ENCODE data around the gene CYP2R1. TPM values are rescaled to one million over a fixed set of nuclear protein-coding genes. Genes with fewer than 3 reads are reported as not detected.

CYP2R1 gene
- total and polyA plus RNA-seq, 10 of the 15 experiments (the other 5 are each of a cell fraction or from before 2014, with no cell fraction given) = 0.52 to 10.3 (median 6.3) TPM

DNA sequence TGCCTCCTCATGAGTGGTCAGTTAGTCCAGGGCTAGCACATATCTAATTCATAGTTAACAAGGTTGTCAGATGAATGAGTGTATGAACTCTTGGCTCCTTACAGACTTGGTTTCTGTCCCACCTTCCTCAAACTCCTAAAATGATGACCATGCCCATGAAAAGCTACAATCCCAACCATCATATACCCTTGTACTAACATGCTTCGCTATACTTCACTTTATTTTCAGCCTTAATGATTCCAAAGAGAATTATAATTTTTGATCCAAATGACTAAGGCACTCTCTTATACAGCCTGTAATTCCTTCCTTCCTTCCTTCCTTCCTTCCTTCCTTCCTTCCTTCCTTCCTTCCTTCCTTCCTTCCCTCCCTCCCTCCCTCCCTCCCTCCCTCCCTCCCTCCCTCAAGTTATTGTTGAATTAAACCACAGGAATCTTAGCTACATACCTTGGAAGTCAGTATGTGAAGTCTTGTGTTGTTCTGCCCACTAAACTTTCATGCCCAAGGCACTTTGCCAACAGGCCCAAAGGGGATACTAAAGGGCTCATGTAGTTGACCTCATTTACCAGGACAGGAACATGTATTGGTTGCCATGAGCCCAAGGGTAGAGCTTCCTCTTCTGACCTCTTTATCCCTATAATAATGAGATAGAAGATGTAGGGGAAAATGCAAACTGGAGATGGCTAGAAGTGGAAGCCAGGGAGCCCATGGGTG lies 42.8 kb upstream of the CYP2R1 start:
- ChIA-PET RAD21 (ENCODE audit: unreplicated experiment) (no interaction called here), SMC1A (ENCODE audit: uncharacterized antibody, unreplicated experiment) (no interaction called here), POLR2A (no interaction called here), CTCF (interaction anchor here (1.0 kb wide), 1 partner anchor 27 kb away, joined by 3 read pairs; no protein-coding TSS in a partner anchor)
- H3K27ac ChIP-seq (ENCODE audit: control insufficient read depth, insufficient read depth) = no peak overlapping the region
- no peak overlapping the region for H2AFZ ChIP-seq (ENCODE audit: control insufficient read depth, low read depth, low read length)
- H3K4me1 ChIP-seq (ENCODE audit: control insufficient read depth, insufficient read depth, low read length) = no peaks in the 10 kb centered on the region
- ATAC-seq = no peak
- in situ Hi-C loops (cut with MboI) (no loop called here), intact Hi-C loops (cut with micrococcal nuclease; ENCODE audit: unreplicated experiment) (no loop called here)
- FAIRE-seq = no peak
- 47% methylated on average over 1 of the region's 1 CpG for WGBS (ENCODE audit: insufficient coverage, insufficient replicate concordance, low lambda C conversion rate, missing lambda C conversion rate)
- no peak overlapping the region for H3K4me3 ChIP-seq
- H4K20me1 ChIP-seq (ENCODE audit: control insufficient read depth, insufficient read depth) = no peaks in the 10 kb centered on the region
- TF ChIP-seq, protein P1, sequence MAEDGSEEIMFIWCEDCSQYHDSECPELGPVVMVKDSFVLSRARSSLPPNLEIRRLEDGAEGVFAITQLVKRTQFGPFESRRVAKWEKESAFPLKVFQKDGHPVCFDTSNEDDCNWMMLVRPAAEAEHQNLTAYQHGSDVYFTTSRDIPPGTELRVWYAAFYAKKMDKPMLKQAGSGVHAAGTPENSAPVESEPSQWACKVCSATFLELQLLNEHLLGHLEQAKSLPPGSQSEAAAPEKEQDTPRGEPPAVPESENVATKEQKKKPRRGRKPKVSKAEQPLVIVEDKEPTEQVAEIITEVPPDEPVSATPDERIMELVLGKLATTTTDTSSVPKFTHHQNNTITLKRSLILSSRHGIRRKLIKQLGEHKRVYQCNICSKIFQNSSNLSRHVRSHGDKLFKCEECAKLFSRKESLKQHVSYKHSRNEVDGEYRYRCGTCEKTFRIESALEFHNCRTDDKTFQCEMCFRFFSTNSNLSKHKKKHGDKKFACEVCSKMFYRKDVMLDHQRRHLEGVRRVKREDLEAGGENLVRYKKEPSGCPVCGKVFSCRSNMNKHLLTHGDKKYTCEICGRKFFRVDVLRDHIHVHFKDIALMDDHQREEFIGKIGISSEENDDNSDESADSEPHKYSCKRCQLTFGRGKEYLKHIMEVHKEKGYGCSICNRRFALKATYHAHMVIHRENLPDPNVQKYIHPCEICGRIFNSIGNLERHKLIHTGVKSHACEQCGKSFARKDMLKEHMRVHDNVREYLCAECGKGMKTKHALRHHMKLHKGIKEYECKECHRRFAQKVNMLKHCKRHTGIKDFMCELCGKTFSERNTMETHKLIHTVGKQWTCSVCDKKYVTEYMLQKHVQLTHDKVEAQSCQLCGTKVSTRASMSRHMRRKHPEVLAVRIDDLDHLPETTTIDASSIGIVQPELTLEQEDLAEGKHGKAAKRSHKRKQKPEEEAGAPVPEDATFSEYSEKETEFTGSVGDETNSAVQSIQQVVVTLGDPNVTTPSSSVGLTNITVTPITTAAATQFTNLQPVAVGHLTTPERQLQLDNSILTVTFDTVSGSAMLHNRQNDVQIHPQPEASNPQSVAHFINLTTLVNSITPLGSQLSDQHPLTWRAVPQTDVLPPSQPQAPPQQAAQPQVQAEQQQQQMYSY (CRISPR knock-in tag; IDR thresholded peaks at IDR 0.05) = no peak
- TF ChIP-seq, protein P2, sequence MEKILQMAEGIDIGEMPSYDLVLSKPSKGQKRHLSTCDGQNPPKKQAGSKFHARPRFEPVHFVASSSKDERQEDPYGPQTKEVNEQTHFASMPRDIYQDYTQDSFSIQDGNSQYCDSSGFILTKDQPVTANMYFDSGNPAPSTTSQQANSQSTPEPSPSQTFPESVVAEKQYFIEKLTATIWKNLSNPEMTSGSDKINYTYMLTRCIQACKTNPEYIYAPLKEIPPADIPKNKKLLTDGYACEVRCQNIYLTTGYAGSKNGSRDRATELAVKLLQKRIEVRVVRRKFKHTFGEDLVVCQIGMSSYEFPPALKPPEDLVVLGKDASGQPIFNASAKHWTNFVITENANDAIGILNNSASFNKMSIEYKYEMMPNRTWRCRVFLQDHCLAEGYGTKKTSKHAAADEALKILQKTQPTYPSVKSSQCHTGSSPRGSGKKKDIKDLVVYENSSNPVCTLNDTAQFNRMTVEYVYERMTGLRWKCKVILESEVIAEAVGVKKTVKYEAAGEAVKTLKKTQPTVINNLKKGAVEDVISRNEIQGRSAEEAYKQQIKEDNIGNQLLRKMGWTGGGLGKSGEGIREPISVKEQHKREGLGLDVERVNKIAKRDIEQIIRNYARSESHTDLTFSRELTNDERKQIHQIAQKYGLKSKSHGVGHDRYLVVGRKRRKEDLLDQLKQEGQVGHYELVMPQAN (conservative IDR thresholded peaks at IDR 0.05) = no peak
- TF ChIP-seq GATAD2B (conservative IDR thresholded peaks at IDR 0.05; ENCODE audit: low read depth) (no peak), FOXK2 (IDR thresholded peaks at IDR 0.05) (no peak), TCF12 (IDR thresholded peaks at IDR 0.05; ENCODE audit: low read depth, low read length) (no peak), ZNF217 (IDR thresholded peaks at IDR 0.05) (no peak)
- no peak overlapping the region for H3K4me2 ChIP-seq (ENCODE audit: control insufficient read depth, insufficient read depth)
- no peaks in the 10 kb centered on the region for H3K36me3 ChIP-seq (ENCODE audit: control insufficient read depth in 2 of 2, insufficient read depth in 2 of 2, low read length in 1 of 2)
- H3K79me2 ChIP-seq (ENCODE audit: control insufficient read depth, insufficient read depth, low read length) = no peaks in the 10 kb centered on the region
- no peaks in the 10 kb centered on the region for H3K9me3 ChIP-seq (replicated peaks; ENCODE audit: control insufficient read depth, insufficient read depth, low read length)
- no TSS peak for BruUV-seq (replicated peaks)
- DNase-seq (ENCODE audit: low read depth, low spot score) = no peak
- H3K27me3 ChIP-seq (replicated peaks in 1 of 2; ENCODE audit: control insufficient read depth in 2 of 2, insufficient read depth in 2 of 2, low read length in 1 of 2) = no peaks in the 10 kb centered on the region
- no peak overlapping the region for H3K9ac ChIP-seq (ENCODE audit: control insufficient read depth, insufficient read depth, low read length)

Measured in GM12878 (cell line).